NOMO-1 treated with DMSO at 0.1 percent for 48 hours (cell line): ENCODE data around the gene EIF4G3.
"Not testable (repeated sequence)": the region's sequence is repeated elsewhere in the genome, so short reads cannot be mapped to it uniquely, and the experiment has no call there.

Experiments
- DNase-seq: peaks from one replicate; lab custom pipeline; 2025; ENCODE audit not compliant: unreplicated experiment; lab: John Stamatoyannopoulos, UW

EIF4G3 gene

GRCh38 chr1:21185221-21185731 lies 8.6 kb upstream of the EIF4G3 start:
- no peak for DNase-seq

- peak; percentile 65 for DNase-seq
Measured at GRCh38 chr1:21184276-21184675, 7.6 kb upstream of the EIF4G3 start.

DNA sequence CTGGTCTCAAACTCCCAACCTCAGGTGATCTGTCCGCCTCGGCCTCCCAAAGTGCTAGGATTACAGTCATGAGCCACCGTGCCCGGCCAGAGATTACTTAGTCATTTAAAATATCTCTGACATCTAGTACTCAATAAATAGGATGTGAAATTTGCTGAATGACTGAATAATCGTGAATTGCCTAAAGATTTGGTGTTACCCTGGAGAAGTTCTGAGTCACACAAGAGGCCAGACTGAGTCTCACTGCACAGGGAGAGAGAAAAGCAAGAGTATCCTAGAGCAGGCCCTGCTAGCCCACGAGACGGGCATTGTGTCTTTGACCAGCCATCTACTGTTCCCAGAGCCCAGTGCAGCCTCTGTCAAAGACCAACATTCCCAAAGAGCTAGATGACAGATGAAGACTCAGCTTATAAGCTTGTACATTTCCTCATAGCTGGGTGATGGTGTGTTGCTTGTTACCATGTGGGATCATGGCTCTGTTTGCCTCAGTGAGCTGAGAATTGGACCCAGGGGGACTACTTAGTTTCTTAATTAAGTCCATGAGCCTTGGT lies 5.6 kb upstream of the EIF4G3 start:
- DNase-seq = no peak

GRCh38 chr1:21178271-21178670 lies 1.6 kb upstream of the EIF4G3 start:
- DNase-seq = not testable (repeated sequence)

GRCh38 chr1:21175670-21176581 lies 771 bp downstream of the EIF4G3 start:
- no peak for DNase-seq

- DNase-seq = peak; percentile 93
Measured at GRCh38 chr1:21175324-21175669, 1.4 kb downstream of the EIF4G3 start.

- DNase-seq = no peak
Measured at GRCh38 chr1:21174654-21175323, 1.9 kb downstream of the EIF4G3 start.

GRCh38 chr1:21174230-21174629 lies 2.5 kb downstream of the EIF4G3 start:
- no peak for DNase-seq

- not testable (repeated sequence) for DNase-seq
Measured at GRCh38 chr1:21173096-21173495, 3.6 kb downstream of the EIF4G3 start.

GRCh38 chr1:21170837-21171236 lies 5.9 kb downstream of the EIF4G3 start:
- not testable (repeated sequence) for DNase-seq

- no peak for DNase-seq
Measured at GRCh38 chr1:21168444-21168843, 8.3 kb downstream of the EIF4G3 start.

DNA sequence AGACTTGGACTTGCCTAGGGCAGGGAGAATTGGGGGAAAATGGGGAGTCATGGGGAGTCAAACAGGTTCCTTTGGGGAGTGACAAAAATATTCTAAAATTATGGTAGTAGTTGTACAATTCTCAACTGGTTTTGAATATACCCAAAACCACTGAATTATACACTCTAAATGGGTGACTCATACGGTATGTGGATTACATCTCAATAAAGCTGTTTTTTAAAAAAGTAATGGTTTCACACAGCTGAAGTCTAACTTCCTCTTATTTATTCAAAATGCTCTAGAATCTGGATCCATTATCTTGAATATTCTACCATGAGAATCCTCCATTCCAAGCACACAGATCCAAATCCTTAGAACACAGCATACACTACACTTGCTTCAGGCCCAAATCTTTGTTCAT lies 11.1 kb downstream of the EIF4G3 start:
- DNase-seq = peak; percentile 74

DNA sequence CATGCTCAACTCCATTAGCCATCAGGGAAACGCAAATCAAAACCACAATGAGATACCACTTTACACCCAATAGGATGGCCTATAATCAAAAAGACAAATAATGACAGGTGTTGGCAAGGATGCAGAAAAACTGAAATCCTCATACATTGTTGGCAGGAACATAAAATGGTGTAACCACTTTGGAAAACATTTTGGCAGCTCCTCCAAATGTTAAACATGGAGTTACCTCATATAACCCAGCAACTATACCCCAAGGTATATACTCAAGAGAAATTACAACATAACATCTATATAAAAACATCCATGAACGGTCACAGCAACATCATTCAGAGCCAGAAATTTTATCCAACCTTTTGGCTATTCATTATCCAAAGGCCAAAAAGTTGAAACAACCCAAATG lies 11.6 kb downstream of the EIF4G3 start:
- no peak for DNase-seq

- DNase-seq = no peak
Measured at GRCh38 chr1:21164266-21164665, 12.4 kb downstream of the EIF4G3 start.

- DNase-seq = no peak
Measured at GRCh38 chr1:21162740-21163464, 13.8 kb downstream of the EIF4G3 start.

DNA sequence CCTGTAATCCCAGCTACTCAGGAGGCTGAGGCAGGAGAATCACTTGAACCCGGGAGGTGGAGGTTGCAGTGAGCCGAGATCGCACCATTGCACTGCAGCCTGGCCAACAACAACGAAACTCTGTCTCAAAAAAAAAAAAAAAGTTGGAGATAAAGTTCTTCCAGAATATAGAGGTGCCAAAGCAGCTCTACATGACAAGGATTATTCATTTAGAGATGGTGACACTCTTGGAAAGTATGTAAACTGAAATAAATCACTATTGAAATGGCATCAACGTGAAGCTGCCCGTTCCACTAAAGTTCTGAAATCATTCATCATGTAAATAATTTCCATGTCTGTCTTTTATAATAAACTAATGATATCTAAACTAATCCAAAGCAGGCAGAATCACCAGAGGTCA lies 14.9 kb downstream of the EIF4G3 start:
- DNase-seq = no peak

DNA sequence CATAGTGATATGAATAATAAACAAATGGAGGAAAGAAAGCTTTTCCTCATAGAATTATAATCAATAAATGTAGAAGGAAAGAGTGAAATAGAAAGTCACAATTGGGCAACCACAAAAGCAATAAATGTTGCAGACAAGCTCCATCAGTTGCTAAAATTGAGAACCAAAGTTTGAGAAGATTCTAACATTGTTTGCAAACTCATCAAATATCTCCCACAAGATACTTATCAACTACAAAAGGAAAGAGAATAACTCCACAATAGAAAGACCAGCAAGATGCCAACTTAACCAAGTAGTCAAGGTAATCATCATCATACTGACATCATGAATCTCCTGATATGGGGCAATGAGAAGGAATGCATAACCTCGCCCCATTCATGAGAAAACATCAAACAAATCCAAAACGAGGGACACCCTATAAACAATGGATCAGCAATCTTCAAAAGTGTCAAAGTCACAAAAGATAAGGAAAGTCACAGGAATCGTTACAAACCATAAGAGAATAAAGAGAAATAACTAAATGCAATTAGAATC lies 16.4 kb downstream of the EIF4G3 start:
- DNase-seq = no peak

DNA sequence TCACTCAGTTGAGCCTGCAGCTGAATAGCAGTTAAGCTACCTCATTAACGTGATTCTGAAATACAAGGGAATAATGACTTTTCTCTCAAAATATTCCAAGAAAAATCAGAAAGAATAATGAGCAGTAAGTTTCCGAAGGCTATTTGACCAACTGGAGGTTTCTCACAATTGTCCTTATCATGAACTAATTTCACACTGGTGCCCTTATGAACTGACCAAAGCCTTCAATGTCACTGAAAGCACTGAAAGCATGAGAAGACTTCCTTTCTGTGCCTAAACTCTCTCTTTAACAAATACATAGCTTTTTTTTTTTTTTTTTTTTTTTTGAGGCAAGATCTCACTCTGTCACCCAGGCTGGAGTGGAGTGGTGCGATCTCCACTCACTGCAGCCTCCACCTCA lies 18.8 kb downstream of the EIF4G3 start:
- DNase-seq = no peak

- no peak for DNase-seq
Measured at GRCh38 chr1:21157054-21157453, 19.6 kb downstream of the EIF4G3 start.

GRCh38 chr1:21156019-21156418 lies 20.7 kb downstream of the EIF4G3 start:
- DNase-seq = no peak

- DNase-seq = no peak
Measured at GRCh38 chr1:21154717-21155116, 22.0 kb downstream of the EIF4G3 start.
